Kidney (tissue), 14 donors: Measurements from ENCODE around the gene HLA-DOB. TPM values are rescaled to one million over a fixed set of nuclear protein-coding genes. Genes with fewer than 3 reads are reported as not detected.
A peak's percentile ranks its signal among the peaks of the same experiment; 100 is the strongest.

Experiments used
- DNase-seq, 5 donors: peaks; one replicate each; pipeline ENCODE4 v3.0.0-alpha.2; 2013 to 2020
- FAIRE-seq: peaks from 2 replicates; lab custom pipeline; 2012; peaks lifted over from hg19 to GRCh38; lab: Jason Lieb, UNC
- H3K27ac ChIP-seq, 2 donors: one replicate each; pipeline ENCODE4 v1.7.0; 2013; ENCODE audit warnings: low read depth in 2 of 2, low read length in 2 of 2, inconsistent platforms in 1 of 2
- H3K27me3 ChIP-seq: one replicate; pipeline ENCODE4 v1.7.1; 2013; ENCODE audit warnings: low read length, inconsistent platforms; ENCODE audit not compliant: control insufficient read depth, insufficient read depth
- H3K36me3 ChIP-seq, 3 donors: one replicate each; pipeline versions ENCODE4 v1.7.0 to v1.7.1; 2013; ENCODE audit warnings: low read length in 3 of 3, control low read depth in 1 of 3, inconsistent platforms in 1 of 3; ENCODE audit not compliant: insufficient read depth in 3 of 3, control insufficient read depth in 2 of 3
- H3K4me1 ChIP-seq, 3 donors: one replicate each; pipeline versions ENCODE4 v1.7.0 to v1.7.1; 2013; ENCODE audit warnings: low read length in 3 of 3, inconsistent platforms in 1 of 3, low read depth in 1 of 3; ENCODE audit not compliant: control insufficient read depth in 2 of 3, insufficient read depth in 2 of 3
- H3K4me3 ChIP-seq, 3 donors: one replicate each; pipeline versions ENCODE4 v1.7.0 to v1.8.1; 2013; ENCODE audit warnings: low read length in 3 of 3, control low read depth in 1 of 3, inconsistent platforms in 1 of 3
- H3K9ac ChIP-seq, 3 donors: one replicate each; pipeline versions ENCODE4 v1.7.0 to v1.7.1; 2013; ENCODE audit warnings: low read length in 3 of 3, control low read depth in 1 of 3, inconsistent platforms in 1 of 3
- H3K9me3 ChIP-seq, 3 donors: one replicate each; pipeline versions ENCODE4 v1.7.0 to v1.7.1; 2013; ENCODE audit warnings: low read length in 3 of 3, control low read depth in 1 of 3, inconsistent platforms in 1 of 3; ENCODE audit not compliant: control insufficient read depth in 2 of 3, insufficient read depth in 1 of 3
- CTCF ChIP-seq: IDR thresholded peaks from 3 replicates; pipeline ENCODE4 v1.5.1; 2012; ENCODE audit warnings: mild to moderate bottlenecking, moderate library complexity, borderline replicate concordance; ENCODE audit not compliant: insufficient read depth; ENCODE audit errors: extremely low read depth
- intact Hi-C: fragments of 100-400 bp; cut with DNase I; formaldehyde crosslinking; loops from one replicate; pipeline ENCODE4 v1.11.1; 2022
- polyA plus RNA-seq: library from polyadenylated mRNA; stranded (reverse); fragments of 350-450 nt; fragmentation: Illumina TruSeq; extraction: RNeasy Lipid Tissue Mini Kit (QIAGEN cat#74804); gene quantifications from one replicate; pipeline ENCODE4 v1.2.3, GENCODE V29; 2014; ENCODE audit warnings: low read depth, low replicate concordance; ENCODE audit not compliant: insufficient read depth
- total RNA-seq: library from RNA; stranded (reverse); fragmentation: NEBNext Ultra II Directional; extraction: Animal tissue kit (Norgen Biotek cat#: 25700); gene quantifications from one replicate; pipeline ENCODE4 v1.2.1, GENCODE V29; 2021
- donor health status: control.
- donor health status: control.
- donor health status: control.
- donor health status: control.
- donor health status: control.
- donor health status: DM: yes; HTN: yes; CAD: no.
- donor health status: Normal renal cell carcinoma (clear cell type).

The HLA-DOB gene
- total and polyA plus RNA-seq, 2 donors from 2014 or later: 1.9 to 6.1 TPM

- intact Hi-C loops: no loop called here
- Histone ChIP-seq H3K36me3 (peaks cover 0 to 24% (median 20%) of the 10 kb centered on the region in 3 donors), H3K9ac (peak overlapping the region; percentile 80 to 93 (median 93)), H3K27me3 (peaks cover 7% of the 10 kb centered on the region), H3K4me3 (peak overlapping the region; percentile 88 to 93 (median 89)), H3K9me3 (no peaks in the 10 kb centered on the region), H3K4me1 (peaks cover 0 to 11% (median 4%) of the 10 kb centered on the region in 3 donors), H3K27ac (peak overlapping the region; percentile 97 to 99)
- peak in 4 of 5 donors; percentile 39 to 88 (median 52) for DNase-seq
- FAIRE-seq: no peak
- TF ChIP-seq CTCF: no peak
Observed at GRCh38 chr6:32852844-32853540, 36.2 kb upstream of the HLA-DOB start.

GRCh38 chr6:32852018-32852843 lies 35.4 kb upstream of the HLA-DOB start:
- TF ChIP-seq CTCF: no peak
- Histone ChIP-seq H3K27ac (peak overlapping the region; percentile 97 to 99), H3K4me3 (peak overlapping the region in 2 of 3 donors; percentile 88 to 89), H3K27me3 (peaks cover 7% of the 10 kb centered on the region), H3K36me3 (peaks cover 0 to 28% (median 25%) of the 10 kb centered on the region in 3 donors), H3K9me3 (no peaks in the 10 kb centered on the region), H3K4me1 (peaks cover 0 to 14% (median 4%) of the 10 kb centered on the region in 3 donors), H3K9ac (peak overlapping the region in 2 of 3 donors; percentile 93)
- intact Hi-C loops: no loop called here
- DNase-seq: peak in 3 of 5 donors; percentile 7 to 84 (median 9)
- no peak for FAIRE-seq

DNA sequence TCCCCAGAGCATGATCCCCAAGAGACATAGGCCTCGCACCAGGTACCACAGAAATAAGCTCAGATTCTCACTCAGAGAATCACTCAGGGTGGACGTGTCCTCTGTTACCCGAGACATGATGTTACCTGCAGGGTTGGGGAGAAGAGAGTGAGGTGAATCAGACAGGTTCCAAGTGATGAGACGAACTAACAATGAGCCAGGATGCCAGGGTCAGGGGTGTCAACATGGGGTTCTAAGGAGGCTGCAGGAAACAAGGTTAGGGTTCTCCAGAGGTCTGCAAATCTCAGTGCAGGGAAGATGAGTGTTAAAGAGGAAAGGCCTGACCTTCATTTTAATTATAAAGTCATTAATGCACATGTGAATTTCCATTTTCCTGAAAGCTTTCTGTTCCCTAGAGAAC lies 34.2 kb upstream of the HLA-DOB start:
- H3K27me3 ChIP-seq: peaks cover 5% of the 10 kb centered on the region
- H3K36me3 ChIP-seq: peaks cover 0 to 32% (median 30%) of the 10 kb centered on the region in 3 donors
- FAIRE-seq (no peak), DNase-seq (no peak)
- no peaks in the 10 kb centered on the region for H3K9me3 ChIP-seq
- no peak overlapping the region for H3K27ac ChIP-seq
- H3K4me1 ChIP-seq: peaks cover 0 to 15% (median 4%) of the 10 kb centered on the region in 3 donors
- TF ChIP-seq CTCF: no peak
- H3K9ac ChIP-seq: no peak overlapping the region
- no peak overlapping the region for H3K4me3 ChIP-seq
- intact Hi-C loops: no loop called here
